ENCODE measurements around the gene LIFR.

- TF ChIP-seq EP300 (IDR thresholded peaks at IDR 0.05): no peak
- TF ChIP-seq POLR2A (IDR thresholded peaks at IDR 0.05): no peak
- TF ChIP-seq CTCF (IDR thresholded peaks at IDR 0.05): no peak
- TF ChIP-seq POLR2AphosphoS5 (IDR thresholded peaks at IDR 0.05): no peak
These were observed 107.7 kb downstream of the LIFR start for GRCh38 chr5:38448568-38449350.

Data from sigmoid colon (tissue), 4 donors.